Measurements from ENCODE around the gene EXD3. TPM values are rescaled to one million over a fixed set of nuclear protein-coding genes. Genes with fewer than 3 reads are reported as not detected.
A peak's percentile ranks its signal among the peaks of the same experiment; 100 is the strongest.
"Not testable (repeated sequence)": the region's sequence is repeated elsewhere in the genome, so short reads cannot be mapped to it uniquely, and the experiment has no call there.

The EXD3 gene
- total RNA-seq, 4 donors from 2014 or later = 11.8 to 49.0 (median 31.5) TPM

GRCh38 chr9:137452006-137452760, 29.2 kb upstream of the EXD3 start:
- Histone ChIP-seq H3K27ac (no peak overlapping the region), H3K27me3 (no peaks in the 10 kb centered on the region), H3K36me3 (no peaks in the 10 kb centered on the region), H3K4me3 (no peak overlapping the region), H3K4me1 (peaks cover 0 to 10% of the 10 kb centered on the region in 2 donors), H3K9me3 (no peaks in the 10 kb centered on the region)
- DNase-seq = peak; percentile 15 to 20
- TF ChIP-seq CTCF (IDR thresholded peaks at IDR 0.05) (no peak), POLR2A (IDR thresholded peaks at IDR 0.05) (no peak)
- intact Hi-C loops (cut with DNase I; ENCODE audit: low total_unique reads) = no loop called here

DNA sequence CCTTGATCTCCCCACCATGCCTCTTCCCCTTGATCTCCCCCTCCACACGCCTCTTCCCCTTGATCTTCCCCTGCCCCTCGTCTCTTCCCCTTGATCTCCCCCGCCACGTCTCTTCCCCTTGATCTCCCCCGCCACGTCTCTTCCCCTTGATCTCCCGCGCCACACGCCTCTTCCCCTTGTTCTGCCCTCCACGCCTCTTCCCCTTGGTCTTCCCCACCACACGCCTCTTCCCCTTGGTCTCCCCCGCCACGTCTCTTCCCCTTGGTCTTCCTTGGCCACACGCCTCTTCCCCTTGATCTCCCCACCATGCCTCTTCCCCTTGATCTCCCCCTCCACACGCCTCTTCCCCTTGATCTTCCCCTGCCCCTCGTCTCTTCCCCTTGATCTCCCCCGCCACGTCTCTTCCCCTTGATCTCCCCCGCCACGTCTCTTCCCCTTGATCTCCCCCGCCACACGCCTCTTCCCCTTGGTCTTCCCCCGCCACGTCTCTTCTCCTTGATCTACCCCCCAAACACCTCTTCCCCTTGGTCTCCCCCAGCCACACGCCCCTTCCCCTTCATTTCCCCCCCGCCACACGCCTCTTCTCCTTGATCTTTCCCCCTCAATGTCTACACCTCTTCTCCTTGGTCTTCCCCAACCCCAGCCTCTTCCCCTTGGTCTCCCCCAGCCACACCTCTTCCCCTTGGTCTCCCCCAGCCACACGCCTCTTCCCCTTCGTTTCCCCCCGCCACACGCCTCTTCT, 28.5 kb upstream of the EXD3 start:
- H3K9me3 ChIP-seq; H3K36me3 ChIP-seq; H3K27ac ChIP-seq; H3K27me3 ChIP-seq; intact Hi-C loops (cut with DNase I; ENCODE audit: low total_unique reads); H3K4me3 ChIP-seq: not testable (repeated sequence)
- H3K4me1 ChIP-seq = peaks cover 0 to 10% of the 10 kb centered on the region in 2 donors
- peak in 1 of 2 donors; percentile 10 for DNase-seq

GRCh38 chr9:137450539-137451222, 27.7 kb upstream of the EXD3 start:
- H3K27me3 ChIP-seq; intact Hi-C loops (cut with DNase I; ENCODE audit: low total_unique reads); H3K9me3 ChIP-seq; H3K27ac ChIP-seq; H3K4me3 ChIP-seq; H3K36me3 ChIP-seq; DNase-seq: not testable (repeated sequence)
- H3K4me1 ChIP-seq = peaks cover 0 to 10% of the 10 kb centered on the region in 2 donors

- TF ChIP-seq POLR2A (IDR thresholded peaks at IDR 0.05) (no peak), CTCF (IDR thresholded peaks at IDR 0.05) (no peak)
- H3K4me1 ChIP-seq = peaks cover 0 to 6% of the 10 kb centered on the region in 2 donors
- no peaks in the 10 kb centered on the region for H3K36me3 ChIP-seq
- DNase-seq = no peak
- no peak overlapping the region for H3K27ac ChIP-seq
- intact Hi-C loops (cut with DNase I; ENCODE audit: low total_unique reads) = no loop called here
- H3K27me3 ChIP-seq = no peaks in the 10 kb centered on the region
- H3K9me3 ChIP-seq = no peaks in the 10 kb centered on the region
- H3K4me3 ChIP-seq = no peak overlapping the region
Observed at GRCh38 chr9:137449931-137450538, 27.1 kb upstream of the EXD3 start.

DNA sequence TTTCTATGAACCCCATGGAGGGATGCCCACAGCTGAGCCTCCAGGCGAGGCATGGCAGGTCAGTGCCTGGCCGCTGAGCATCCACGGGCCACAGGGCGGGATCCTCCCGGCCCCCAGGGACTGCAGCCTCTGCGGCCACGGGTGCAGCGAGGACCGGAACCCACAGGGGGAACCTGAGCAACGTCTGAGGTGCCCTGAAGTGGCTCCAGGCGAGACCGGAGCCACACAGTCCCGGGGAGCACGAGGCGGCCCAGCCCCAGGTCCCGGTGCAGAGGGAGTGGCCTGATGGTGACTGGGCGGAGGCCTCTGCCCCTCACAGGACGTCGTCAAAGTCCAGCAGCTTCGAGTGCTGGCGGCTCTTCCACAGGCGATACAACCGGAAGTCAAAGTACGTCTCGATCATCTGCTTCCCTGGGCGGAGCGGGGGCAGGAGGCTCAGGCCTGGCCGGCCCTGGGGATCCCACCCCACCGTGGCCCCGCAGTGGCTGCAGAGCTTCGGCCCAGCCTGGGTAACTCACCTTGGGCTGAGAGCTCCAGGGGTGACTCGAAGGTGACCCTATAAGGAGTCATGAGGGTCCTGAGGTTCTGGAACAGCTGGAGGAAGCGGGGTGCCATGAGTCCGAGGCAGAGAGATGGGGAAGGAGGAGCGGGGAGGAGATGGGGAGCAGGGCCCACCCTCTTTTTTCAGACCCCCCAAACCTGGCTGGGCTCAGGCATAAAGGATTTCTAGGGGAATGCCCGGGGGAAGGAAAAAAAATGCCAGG, 26.3 kb upstream of the EXD3 start:
- TF ChIP-seq CTCF (IDR thresholded peaks at IDR 0.05) = no peak
- no peak for TF ChIP-seq POLR2A (IDR thresholded peaks at IDR 0.05)
- no peak for DNase-seq
- Histone ChIP-seq H3K27me3 (no peaks in the 10 kb centered on the region), H3K27ac (no peak overlapping the region), H3K9me3 (no peaks in the 10 kb centered on the region), H3K4me3 (no peak overlapping the region), H3K36me3 (no peaks in the 10 kb centered on the region), H3K4me1 (no peaks in the 10 kb centered on the region)
- intact Hi-C loops (cut with DNase I; ENCODE audit: low total_unique reads) = no loop called here
